HEK293 (cell line): ENCODE results near the gene TIAM2.

Experiments used
- CTCF ChIA-PET: fragments of 350-600 bp; formaldehyde crosslinking; extraction: SDS; loops from one replicate; lab custom pipeline; 2021; ENCODE audit warnings: antibody characterized with exemption; lab: Yijun Ruan, JAX
- POLR2A ChIA-PET: fragments of 300-600 bp; formaldehyde crosslinking; extraction: SDS; loops from one replicate; lab custom pipeline; 2020; ENCODE audit warnings: antibody characterized with exemption, inconsistent platforms; lab: Yijun Ruan, JAX
- H3K27ac ChIP-seq: fragments of 200-500 bp; sonication (Bioruptor generic); 2 replicates; pipeline ENCODE4 v1.5.1; 2014; ENCODE audit warnings: low read depth, low read length, control low read depth, inconsistent platforms; ENCODE audit errors: extremely low read depth
- H3K36me3 ChIP-seq, 2 experiments: fragments of 200-500 bp in 1 of 2; sonication (Bioruptor generic) in 1 of 2; 1 replicate in 1 of 2; 2 replicates in 1 of 2; pipeline ENCODE4 v1.5.1; 2014 to 2017; ENCODE audit warnings: inconsistent platforms in 2 of 2, low read length in 2 of 2; ENCODE audit not compliant: control insufficient read depth in 2 of 2, insufficient read depth in 1 of 2
- H3K4me1 ChIP-seq: fragments of 200-500 bp; sonication (Bioruptor generic); 2 replicates; pipeline ENCODE4 v1.5.1; 2014; ENCODE audit warnings: mild to moderate bottlenecking, low read length, inconsistent platforms; ENCODE audit not compliant: control insufficient read depth, insufficient read depth
- H3K4me3 ChIP-seq: 2 replicates; pipeline ENCODE4 v1.5.1; 2011; ENCODE audit warnings: low read depth, mild to moderate bottlenecking, control low read depth, low read length, moderate library complexity
- H3K9me3 ChIP-seq: fragments of 200-500 bp; sonication (Bioruptor generic); 2 replicates; pipeline ENCODE4 v1.5.1; 2014; ENCODE audit warnings: low read depth, low read length, inconsistent platforms; ENCODE audit not compliant: control insufficient read depth, insufficient read depth
- AEBP2 ChIP-seq: fragments of 450-650 bp; formaldehyde crosslinking; IDR thresholded peaks from 2 replicates; pipeline ENCODE4 v1.5.1; 2016; ENCODE audit warnings: missing biosample characterization, missing genetic modification characterization, borderline replicate concordance
- HOXD13 ChIP-seq: sonication (generic); formaldehyde crosslinking; IDR thresholded peaks from 2 replicates; pipeline ENCODE4 v1.8.0; 2022; ENCODE audit warnings: missing genetic modification reagents, borderline replicate concordance
- IKZF3 ChIP-seq: fragments of 450-650 bp; IDR thresholded peaks from 2 replicates; pipeline ENCODE4 v1.5.0; 2018; ENCODE audit warnings: missing biosample characterization, mild to moderate bottlenecking, missing genetic modification characterization, moderate library complexity
- MZF1 ChIP-seq: fragments of 450-650 bp; formaldehyde crosslinking; IDR thresholded peaks from 2 replicates; pipeline ENCODE4 v1.5.1; 2017; ENCODE audit warnings: missing biosample characterization, missing genetic modification characterization, borderline replicate concordance
- PRDM10 ChIP-seq: fragments of 450-650 bp; formaldehyde crosslinking; IDR thresholded peaks from 2 replicates; pipeline ENCODE4 v1.5.1; 2016; ENCODE audit warnings: missing biosample characterization, missing genetic modification characterization
- REPIN1 ChIP-seq: fragments of 450-650 bp; formaldehyde crosslinking; IDR thresholded peaks from 2 replicates; pipeline ENCODE4 v1.5.1; 2017; ENCODE audit warnings: missing biosample characterization, missing genetic modification characterization, low read depth
- SCRT2 ChIP-seq: fragments of 450-650 bp; formaldehyde crosslinking; IDR thresholded peaks from 2 replicates; pipeline ENCODE4 v1.5.1; 2016; ENCODE audit warnings: missing biosample characterization, missing genetic modification characterization
- SETDB1 ChIP-seq: IDR thresholded peaks from one replicate; pipeline ENCODE4 v1.6.1; 2017; ENCODE audit warnings: mild to moderate bottlenecking, low read length, moderate library complexity, mixed read lengths; ENCODE audit not compliant: insufficient read length
- SP7 ChIP-seq: fragments of 450-650 bp; formaldehyde crosslinking; IDR thresholded peaks from 2 replicates; pipeline ENCODE4 v1.5.1; 2016; ENCODE audit warnings: missing biosample characterization, missing genetic modification characterization
- TRIM28 ChIP-seq: IDR thresholded peaks from 2 replicates; pipeline ENCODE4 v1.6.1; 2011; ENCODE audit warnings: low read length, control low read depth, borderline replicate concordance
- ZEB2 ChIP-seq: fragments of 450-650 bp; formaldehyde crosslinking; IDR thresholded peaks from 2 replicates; pipeline ENCODE4 v1.5.1; 2016; ENCODE audit warnings: missing biosample characterization, missing genetic modification characterization
- ZNF146 ChIP-seq: fragments of 450-650 bp; formaldehyde crosslinking; IDR thresholded peaks from 2 replicates; pipeline ENCODE4 v1.5.1; 2016; ENCODE audit warnings: missing biosample characterization, missing genetic modification characterization
- ZNF16 ChIP-seq: fragments of 450-650 bp; formaldehyde crosslinking; IDR thresholded peaks from 2 replicates; pipeline ENCODE4 v1.5.1; 2016; ENCODE audit warnings: low read depth, missing biosample characterization, missing genetic modification characterization
- ZNF23 ChIP-seq: fragments of 450-650 bp; formaldehyde crosslinking; IDR thresholded peaks from 2 replicates; pipeline ENCODE4 v1.5.1; 2016; ENCODE audit warnings: missing biosample characterization, missing genetic modification characterization, borderline replicate concordance
- ZNF324 ChIP-seq: fragments of 450-650 bp; formaldehyde crosslinking; IDR thresholded peaks from 2 replicates; pipeline ENCODE4 v1.5.1; 2016; ENCODE audit warnings: missing biosample characterization, missing genetic modification characterization
- ZNF37A ChIP-seq: fragments of 450-650 bp; IDR thresholded peaks from 2 replicates; pipeline ENCODE4 v1.5.1; 2018; ENCODE audit warnings: missing biosample characterization, missing genetic modification characterization
- ZNF391 ChIP-seq: fragments of 450-650 bp; formaldehyde crosslinking; IDR thresholded peaks from 2 replicates; pipeline ENCODE4 v1.5.1; 2016; ENCODE audit warnings: low read depth, missing biosample characterization, missing genetic modification characterization, borderline replicate concordance
- ZNF449 ChIP-seq: fragments of 450-650 bp; formaldehyde crosslinking; IDR thresholded peaks from 2 replicates; pipeline ENCODE4 v1.5.1; 2017; ENCODE audit warnings: missing biosample characterization, mild to moderate bottlenecking, missing genetic modification characterization, moderate library complexity
- ZNF510 ChIP-seq: fragments of 450-650 bp; formaldehyde crosslinking; IDR thresholded peaks from 2 replicates; pipeline ENCODE4 v1.5.1; 2018; ENCODE audit warnings: mild to moderate bottlenecking, missing genetic modification characterization, missing biosample characterization; ENCODE audit not compliant: insufficient replicate concordance
- ZNF513 ChIP-seq: fragments of 450-650 bp; IDR thresholded peaks from 2 replicates; pipeline ENCODE4 v1.5.1; 2018; ENCODE audit warnings: missing biosample characterization, missing genetic modification characterization
- ZNF518A ChIP-seq: fragments of 450-650 bp; formaldehyde crosslinking; conservative IDR thresholded peaks from 2 replicates; pipeline ENCODE4 v1.5.1; 2016; ENCODE audit warnings: low read depth, missing biosample characterization, missing genetic modification characterization
- ZNF529 ChIP-seq: fragments of 450-650 bp; formaldehyde crosslinking; IDR thresholded peaks from 2 replicates; pipeline ENCODE4 v1.5.1; 2017; ENCODE audit warnings: missing genetic modification characterization, missing biosample characterization; ENCODE audit not compliant: insufficient replicate concordance
- ZNF600 ChIP-seq: fragments of 450-650 bp; formaldehyde crosslinking; IDR thresholded peaks from 2 replicates; pipeline ENCODE4 v1.5.1; 2016; ENCODE audit warnings: missing biosample characterization, missing genetic modification characterization
- ZNF768 ChIP-seq: fragments of 450-650 bp; formaldehyde crosslinking; IDR thresholded peaks from 2 replicates; pipeline ENCODE4 v1.5.1; 2018; ENCODE audit warnings: missing biosample characterization, mild to moderate bottlenecking, missing genetic modification characterization
- ZNF791 ChIP-seq: fragments of 450-650 bp; formaldehyde crosslinking; IDR thresholded peaks from 2 replicates; pipeline ENCODE4 v1.5.1; 2016; ENCODE audit warnings: missing biosample characterization, missing genetic modification characterization

Gene TIAM2

GRCh38 chr6:155026706-155027045 is 31.6 kb downstream of the TIAM2 start:
- H3K36me3 ChIP-seq = no peaks in the 10 kb centered on the region
- peak overlapping the region; percentile 32 for H3K27ac ChIP-seq
- ChIA-PET CTCF (interaction anchor here (1.0 to 1.1 kb wide), 2 partner anchors 11 to 151 kb away, joined by 3 read pairs; no protein-coding TSS in a partner anchor), POLR2A (no interaction called here)
- peaks cover 11% of the 10 kb centered on the region for H3K4me1 ChIP-seq
- no peaks in the 10 kb centered on the region for H3K9me3 ChIP-seq
- H3K4me3 ChIP-seq = no peak overlapping the region
- TF ChIP-seq ZNF529 (tag by site-specific recombination) (no peak), REPIN1 (tag by site-specific recombination) (no peak), ZNF768 (no peak), SCRT2 (peak; percentile 84), PRDM10 (peak; percentile 4; the same call in 1 of the 2 replicates), ZNF518A (tag by site-specific recombination) (no peak), SETDB1 (no peak), ZNF16 (tag by site-specific recombination) (no peak), ZNF146 (tag by site-specific recombination) (no peak), TRIM28 (no peak), ZNF37A (no peak), ZNF391 (tag by site-specific recombination) (no peak), ZNF600 (tag by site-specific recombination) (0 out of 2 replicates have a peak, but pooled peaks have one; percentile 76), ZEB2 (tag by site-specific recombination) (0 out of 2 replicates have a peak, but pooled peaks have one; percentile 14), ZNF449 (tag by site-specific recombination) (0 out of 2 replicates have a peak, but pooled peaks have one; percentile 13), HOXD13 (no peak), ZNF513 (no peak), ZNF510 (tag by site-specific recombination) (no peak), MZF1 (0 out of 2 replicates have a peak, but pooled peaks have one; percentile 2), IKZF3 (tag by site-specific recombination) (no peak), ZNF791 (tag by site-specific recombination) (no peak), SP7 (tag by site-specific recombination) (no peak), AEBP2 (tag by site-specific recombination) (no peak), ZNF324 (tag by site-specific recombination) (0 out of 2 replicates have a peak, but pooled peaks have one; percentile 13), ZNF23 (tag by site-specific recombination) (no peak)
- TF ChIP-seq, all 188 proteins: peak for 7
